HEK293 (cell line): ENCODE data around the gene DIS3L.

Experiments used
- AEBP2 ChIP-seq: fragments of 450-650 bp; formaldehyde crosslinking; IDR thresholded peaks from 2 replicates; pipeline ENCODE4 v1.5.1; 2016; ENCODE audit warnings: missing biosample characterization, missing genetic modification characterization, borderline replicate concordance
- KLF16 ChIP-seq: fragments of 450-650 bp; formaldehyde crosslinking; IDR thresholded peaks from 2 replicates; pipeline ENCODE4 v1.5.1; 2017; ENCODE audit warnings: missing biosample characterization, missing genetic modification characterization
- MYNN ChIP-seq: fragments of 450-650 bp; formaldehyde crosslinking; IDR thresholded peaks from 2 replicates; pipeline ENCODE4 v1.5.1; 2016; ENCODE audit warnings: missing biosample characterization, missing genetic modification characterization, borderline replicate concordance
- PBX3 ChIP-seq: sonication (generic); formaldehyde crosslinking; IDR thresholded peaks from 2 replicates; pipeline ENCODE4 v1.8.1; 2022; ENCODE audit warnings: mild to moderate bottlenecking, moderate library complexity, missing genetic modification reagents
- TCF7L2 ChIP-seq: IDR thresholded peaks from 2 replicates; pipeline ENCODE4 v1.6.1; 2011; ENCODE audit warnings: low read depth, mild to moderate bottlenecking, inconsistent platforms, low read length, moderate library complexity, borderline replicate concordance
- TSHZ1 ChIP-seq: fragments of 450-650 bp; formaldehyde crosslinking; IDR thresholded peaks from 2 replicates; pipeline ENCODE4 v1.5.1; 2016; ENCODE audit warnings: missing biosample characterization, missing genetic modification characterization, borderline replicate concordance
- ZBTB21 ChIP-seq: fragments of 450-650 bp; formaldehyde crosslinking; IDR thresholded peaks from 2 replicates; pipeline ENCODE4 v1.5.1; 2017; ENCODE audit warnings: missing biosample characterization, missing genetic modification characterization
- ZBTB26 ChIP-seq: fragments of 450-650 bp; formaldehyde crosslinking; optimal IDR thresholded peaks from 2 replicates; pipeline ENCODE3; 2016; ENCODE audit warnings: missing biosample characterization, mild to moderate bottlenecking, missing genetic modification characterization
- ZEB2 ChIP-seq: fragments of 450-650 bp; formaldehyde crosslinking; IDR thresholded peaks from 2 replicates; pipeline ENCODE4 v1.5.1; 2016; ENCODE audit warnings: missing biosample characterization, missing genetic modification characterization
- ZFP37 ChIP-seq: fragments of 450-650 bp; formaldehyde crosslinking; IDR thresholded peaks from 2 replicates; pipeline ENCODE4 v1.5.1; 2016; ENCODE audit warnings: missing biosample characterization, missing genetic modification characterization
- ZNF114 ChIP-seq: fragments of 450-650 bp; formaldehyde crosslinking; IDR thresholded peaks from 2 replicates; pipeline ENCODE4 v1.5.0; 2017; ENCODE audit warnings: missing biosample characterization, missing genetic modification characterization
- ZNF175 ChIP-seq: fragments of 450-650 bp; formaldehyde crosslinking; IDR thresholded peaks from 2 replicates; pipeline ENCODE4 v1.5.1; 2016; ENCODE audit warnings: missing biosample characterization, missing genetic modification characterization
- ZNF341 ChIP-seq: fragments of 450-650 bp; formaldehyde crosslinking; IDR thresholded peaks from 2 replicates; pipeline ENCODE4; 2016; ENCODE audit warnings: low read depth, missing biosample characterization, missing genetic modification characterization
- ZNF391 ChIP-seq: fragments of 450-650 bp; formaldehyde crosslinking; IDR thresholded peaks from 2 replicates; pipeline ENCODE4 v1.5.1; 2016; ENCODE audit warnings: low read depth, missing biosample characterization, missing genetic modification characterization, borderline replicate concordance
- ZNF394 ChIP-seq: fragments of 450-650 bp; formaldehyde crosslinking; IDR thresholded peaks from 2 replicates; pipeline ENCODE4 v1.5.1; 2016; ENCODE audit warnings: missing biosample characterization, missing genetic modification characterization, mild to moderate bottlenecking, moderate library complexity, borderline replicate concordance
- ZNF501 ChIP-seq: fragments of 450-650 bp; formaldehyde crosslinking; IDR thresholded peaks from 2 replicates; pipeline ENCODE4 v1.5.1; 2016; ENCODE audit warnings: missing biosample characterization, missing genetic modification characterization
- ZNF518A ChIP-seq: fragments of 450-650 bp; formaldehyde crosslinking; conservative IDR thresholded peaks from 2 replicates; pipeline ENCODE4 v1.5.1; 2016; ENCODE audit warnings: low read depth, missing biosample characterization, missing genetic modification characterization
- ZNF558 ChIP-seq: fragments of 450-650 bp; formaldehyde crosslinking; IDR thresholded peaks from 2 replicates; pipeline ENCODE4 v1.5.1; 2016; ENCODE audit warnings: missing biosample characterization, missing genetic modification characterization
- ZNF571 ChIP-seq: fragments of 450-650 bp; formaldehyde crosslinking; IDR thresholded peaks from 2 replicates; pipeline ENCODE4 v1.5.0; 2017; ENCODE audit warnings: missing biosample characterization, missing genetic modification characterization
- ZNF600 ChIP-seq: fragments of 450-650 bp; formaldehyde crosslinking; IDR thresholded peaks from 2 replicates; pipeline ENCODE4 v1.5.1; 2016; ENCODE audit warnings: missing biosample characterization, missing genetic modification characterization
- ZNF621 ChIP-seq: fragments of 450-650 bp; formaldehyde crosslinking; IDR thresholded peaks from 2 replicates; pipeline ENCODE4 v1.5.1; 2017; ENCODE audit warnings: missing biosample characterization, missing genetic modification characterization
- ZNF626 ChIP-seq: fragments of 450-650 bp; sonication (Bioruptor Pico); formaldehyde crosslinking; IDR thresholded peaks from 2 replicates; pipeline ENCODE4 v1.5.1; 2018; ENCODE audit warnings: missing biosample characterization, missing genetic modification characterization, inconsistent platforms
- ZNF639 ChIP-seq: fragments of 450-650 bp; formaldehyde crosslinking; IDR thresholded peaks from 2 replicates; pipeline ENCODE4 v1.5.1; 2016; ENCODE audit warnings: missing biosample characterization, missing genetic modification characterization
- ZSCAN16 ChIP-seq: fragments of 450-650 bp; formaldehyde crosslinking; IDR thresholded peaks from 2 replicates; pipeline ENCODE4 v1.5.1; 2016; ENCODE audit warnings: missing biosample characterization, missing genetic modification characterization

Gene DIS3L

GRCh38 chr15:66293419-66294156, at the start of gene DIS3L (continued):
- TF ChIP-seq AEBP2 (tag by site-specific recombination) (no peak), ZNF394 (tag by site-specific recombination) (0 out of 2 replicates have a peak, but pooled peaks have one; percentile 26), ZBTB21 (tag by site-specific recombination) (no peak), ZNF501 (tag by site-specific recombination) (peak; percentile 79), ZNF558 (tag by site-specific recombination) (no peak), ZBTB26 (tag by site-specific recombination) (peak; percentile 82), ZNF175 (tag by site-specific recombination) (no peak), ZSCAN16 (tag by site-specific recombination) (no peak), KLF16 (tag by site-specific recombination) (no peak), ZNF621 (tag by site-specific recombination) (no peak), ZNF639 (tag by site-specific recombination) (no peak), ZFP37 (peak; percentile 54; the same call in 1 of the 2 replicates), ZEB2 (tag by site-specific recombination) (no peak; the same call in 1 of the 2 replicates), ZNF571 (no peak), MYNN (tag by site-specific recombination) (0 out of 2 replicates have a peak, but pooled peaks have one; percentile 22), PBX3 (CRISPR knock-in tag) (peak; percentile 85), ZNF518A (tag by site-specific recombination) (no peak), TCF7L2 (no peak), TSHZ1 (tag by site-specific recombination) (no peak), ZNF391 (no peak), ZNF600 (tag by site-specific recombination) (no peak), ZNF114 (tag by site-specific recombination) (no peak), ZNF341 (tag by site-specific recombination) (peak; percentile 50), ZNF626 (tag by site-specific recombination) (no peak)
